Neuron (in vitro differentiated cells): ENCODE data around the gene REXO4.

Experiments
- H2AFZ ChIP-seq: one replicate; pipeline ENCODE4 v1.6.1; 2013; ENCODE audit warnings: low read depth, mild to moderate bottlenecking, inconsistent platforms, low read length, moderate library complexity
- H3K27me3 ChIP-seq: one replicate; pipeline ENCODE4 v1.6.1; 2013; ENCODE audit warnings: low read length; ENCODE audit not compliant: insufficient read depth
- H3K36me3 ChIP-seq: one replicate; pipeline ENCODE4 v1.6.1; 2013; ENCODE audit warnings: low read length; ENCODE audit not compliant: insufficient read depth
- H3K4me1 ChIP-seq: one replicate; pipeline ENCODE4 v1.6.1; 2013; ENCODE audit warnings: low read length; ENCODE audit not compliant: insufficient read depth
- H3K4me3 ChIP-seq: 2 replicates; pipeline ENCODE4 v1.5.1; 2013; ENCODE audit warnings: mild to moderate bottlenecking, low read length, moderate library complexity
- H3K9me3 ChIP-seq: one replicate; pipeline ENCODE4 v1.6.1; 2013; ENCODE audit warnings: low read length

Gene REXO4

GRCh38 chr9:133360400-133361393, 57.1 kb downstream of the REXO4 start:
- Histone ChIP-seq H2AFZ (no peak overlapping the region), H3K4me1 (peaks cover 12% of the 10 kb centered on the region), H3K36me3 (peaks cover 72% of the 10 kb centered on the region), H3K27me3 (no peaks in the 10 kb centered on the region), H3K4me3 (no peak overlapping the region), H3K9me3 (no peaks in the 10 kb centered on the region)

GRCh38 chr9:133359399-133360175, 58.2 kb downstream of the REXO4 start:
- Histone ChIP-seq H2AFZ (no peak overlapping the region), H3K4me3 (no peak overlapping the region), H3K9me3 (no peaks in the 10 kb centered on the region), H3K36me3 (peaks cover 64% of the 10 kb centered on the region), H3K27me3 (no peaks in the 10 kb centered on the region), H3K4me1 (peaks cover 14% of the 10 kb centered on the region)

- H3K36me3 ChIP-seq, result peaks cover 55% of the 10 kb centered on the region
- no peaks in the 10 kb centered on the region for H3K9me3 ChIP-seq
- H3K4me1 ChIP-seq, result peaks cover 14% of the 10 kb centered on the region
- no peak overlapping the region for H2AFZ ChIP-seq
- H3K4me3 ChIP-seq, result peak overlapping the region; percentile 70
- no peaks in the 10 kb centered on the region for H3K27me3 ChIP-seq
Observed at GRCh38 chr9:133357656-133358055, 60.2 kb downstream of the REXO4 start.

- H3K4me1 ChIP-seq, result peaks cover 14% of the 10 kb centered on the region
- no peak within 1 kb of the TSS for H2AFZ ChIP-seq
- no peaks in the 10 kb centered on the region for H3K9me3 ChIP-seq
- H3K36me3 ChIP-seq, result peaks cover 55% of the 10 kb centered on the region
- peak within 1 kb of the TSS; percentile 70 for H3K4me3 ChIP-seq
- H3K27me3 ChIP-seq, result no peaks in the 10 kb centered on the region
Observed at GRCh38 chr9:133356391-133357091, 61.3 kb downstream of the REXO4 start, which contains the start of the genes SURF1 and SURF2. Gene SURF1, minus strand, starts transcription at chr9:133356487. Its CDS starts 34 bp downstream, at chr9:133356453. Gene SURF2, plus strand, starts transcription at chr9:133356550. Its CDS starts 43 bp downstream, at chr9:133356593.
